Large intestine (tissue), 12 donors: ENCODE measurements around the gene CEP70. TPM values are rescaled to one million over a fixed set of nuclear protein-coding genes. Genes with fewer than 3 reads are reported as not detected.

ENCODE experiments used
- DNase-seq, 2 donors: peaks; one replicate each; pipeline versions ENCODE4 v3.0.0 to v3.0.0-alpha.2; 2013
- H3K27ac ChIP-seq: one replicate; pipeline ENCODE4 v1.5.1; 2013; ENCODE audit warnings: low read length
- H3K27me3 ChIP-seq: 2 replicates; pipeline ENCODE4 v1.6.1; 2013; ENCODE audit warnings: low read length; ENCODE audit not compliant: control insufficient read depth, insufficient read depth
- H3K36me3 ChIP-seq: 2 replicates; pipeline ENCODE4 v1.6.1; 2013; ENCODE audit warnings: low read length; ENCODE audit not compliant: control insufficient read depth, insufficient read depth
- H3K4me1 ChIP-seq: one replicate; pipeline ENCODE4 v1.6.1; 2013; ENCODE audit warnings: low read length; ENCODE audit not compliant: control insufficient read depth, insufficient read depth
- H3K4me3 ChIP-seq: one replicate; pipeline ENCODE4 v1.5.1; 2013; ENCODE audit warnings: low read length
- H3K9me3 ChIP-seq: one replicate; pipeline ENCODE4 v1.6.1; 2013; ENCODE audit warnings: mild to moderate bottlenecking, low read depth, low read length, moderate library complexity; ENCODE audit not compliant: control insufficient read depth
- WGBS: methylation state at CpG from one replicate; pipeline ENCODE4 v1.1.5; 2013; ENCODE audit warnings: low lambda C conversion rate; ENCODE audit not compliant: insufficient coverage; 5-methylcytosine and 5-hydroxymethylcytosine counted together
- long read RNA-seq, 11 donors: transcript quantifications; one replicate each; lab custom pipeline, GENCODE V29; 2026
- polyA plus RNA-seq: library from polyadenylated mRNA; unstranded; fragments of 120-200 nt; gene quantifications from one replicate; pipeline ENCODE4 v1.2.1, GENCODE V29; 2013

Gene CEP70, protein sequence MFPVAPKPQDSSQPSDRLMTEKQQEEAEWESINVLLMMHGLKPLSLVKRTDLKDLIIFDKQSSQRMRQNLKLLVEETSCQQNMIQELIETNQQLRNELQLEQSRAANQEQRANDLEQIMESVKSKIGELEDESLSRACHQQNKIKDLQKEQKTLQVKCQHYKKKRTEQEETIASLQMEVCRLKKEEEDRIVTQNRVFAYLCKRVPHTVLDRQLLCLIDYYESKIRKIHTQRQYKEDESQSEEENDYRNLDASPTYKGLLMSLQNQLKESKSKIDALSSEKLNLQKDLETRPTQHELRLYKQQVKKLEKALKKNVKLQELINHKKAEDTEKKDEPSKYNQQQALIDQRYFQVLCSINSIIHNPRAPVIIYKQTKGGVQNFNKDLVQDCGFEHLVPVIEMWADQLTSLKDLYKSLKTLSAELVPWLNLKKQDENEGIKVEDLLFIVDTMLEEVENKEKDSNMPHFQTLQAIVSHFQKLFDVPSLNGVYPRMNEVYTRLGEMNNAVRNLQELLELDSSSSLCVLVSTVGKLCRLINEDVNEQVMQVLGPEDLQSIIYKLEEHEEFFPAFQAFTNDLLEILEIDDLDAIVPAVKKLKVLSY
- polyA plus RNA-seq, result 17.8 TPM
- long read RNA-seq, donor 1, result 0 reads
- long read RNA-seq, donor 2, partial matches to known transcripts, result 0 of 2 reads
- long read RNA-seq, donor 2, other reads (novel, unspliced or antisense), result 0 of 2 reads
- long read RNA-seq, donor 3, result 0 reads
- long read RNA-seq, donor 4, result 0 reads
- long read RNA-seq, donor 5, partial matches to known transcripts, result 0 of 1 reads
- long read RNA-seq, donor 5, other reads (novel, unspliced or antisense), result 0 of 1 reads
- long read RNA-seq, donor 6, partial matches to known transcripts, result 0 of 2 reads
- long read RNA-seq, donor 6, other reads (novel, unspliced or antisense), result 0 of 2 reads
- long read RNA-seq, donor 7, partial matches to known transcripts, result 0 of 1 reads
- long read RNA-seq, donor 7, other reads (novel, unspliced or antisense), result 0 of 1 reads
- long read RNA-seq, donor 8, partial matches to known transcripts, result 0 of 3 reads
- long read RNA-seq, donor 8, other reads (novel, unspliced or antisense), result 0 of 3 reads
- long read RNA-seq, donor 9, partial matches to known transcripts, result 0 of 1 reads
- long read RNA-seq, donor 9, other reads (novel, unspliced or antisense), result 0 of 1 reads
- long read RNA-seq, donor 10, partial matches to known transcripts, result 0 of 3 reads
- long read RNA-seq, donor 10, other reads (novel, unspliced or antisense), result 0 of 3 reads
- long read RNA-seq, donor 11, partial matches to known transcripts, result 0 of 2 reads
- long read RNA-seq, donor 11, other reads (novel, unspliced or antisense), result 0 of 2 reads

DNA sequence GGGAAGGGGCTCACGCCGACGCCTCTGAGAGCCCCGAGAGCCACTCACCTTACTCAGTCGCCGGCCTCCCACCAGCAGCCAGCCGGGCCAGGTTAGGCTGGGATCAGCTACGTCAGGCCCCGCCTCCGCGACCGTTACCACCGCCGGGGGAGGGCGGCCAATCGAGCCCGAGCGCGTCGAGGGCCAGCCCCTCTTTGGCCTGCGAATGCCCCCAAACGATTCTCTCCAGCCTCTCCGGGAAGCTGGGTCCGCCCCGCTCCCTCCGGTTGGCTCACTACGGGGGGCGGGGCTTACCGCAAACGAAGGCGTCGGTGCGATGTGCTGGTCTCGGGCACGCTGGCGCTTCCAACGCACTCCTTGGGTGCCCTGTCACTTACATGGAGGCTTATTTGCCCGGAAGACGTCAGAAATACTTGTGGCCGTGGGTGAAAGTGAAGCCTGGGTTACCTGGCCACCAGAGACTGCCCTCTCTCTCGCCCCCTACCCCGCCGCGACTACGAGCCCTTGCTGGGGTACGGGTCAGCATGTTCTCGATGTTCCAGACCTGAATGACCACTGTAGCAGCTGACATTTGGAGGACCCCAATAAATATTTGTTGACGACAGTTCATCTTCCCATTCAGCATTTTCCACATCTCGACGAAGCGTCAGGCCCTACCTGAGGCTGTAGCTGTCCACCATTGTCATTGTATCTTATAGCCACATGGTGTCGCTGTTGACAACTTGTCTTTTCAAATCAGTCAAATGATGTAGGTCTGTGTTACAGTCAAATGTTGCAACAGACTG, at the start of gene CEP70:
TSS of gene CEP70 (minus strand) at position 111 of the 785 bp plus-strand sequence. CDS start 21,333 bp downstream, outside the sequence.
- peak; percentile 95 for DNase-seq
- H3K4me1 ChIP-seq, result peaks cover 4% of the 10 kb centered on the region
- no peaks in the 10 kb centered on the region for H3K36me3 ChIP-seq
- no CpG with 5 or more reads among the region's 52 CpGs for WGBS
- H3K27me3 ChIP-seq, result no peaks in the 10 kb centered on the region
- H3K27ac ChIP-seq, result peak within 1 kb of the TSS; percentile 72
- no peaks in the 10 kb centered on the region for H3K9me3 ChIP-seq
- peak within 1 kb of the TSS; percentile 81 for H3K4me3 ChIP-seq

DNA sequence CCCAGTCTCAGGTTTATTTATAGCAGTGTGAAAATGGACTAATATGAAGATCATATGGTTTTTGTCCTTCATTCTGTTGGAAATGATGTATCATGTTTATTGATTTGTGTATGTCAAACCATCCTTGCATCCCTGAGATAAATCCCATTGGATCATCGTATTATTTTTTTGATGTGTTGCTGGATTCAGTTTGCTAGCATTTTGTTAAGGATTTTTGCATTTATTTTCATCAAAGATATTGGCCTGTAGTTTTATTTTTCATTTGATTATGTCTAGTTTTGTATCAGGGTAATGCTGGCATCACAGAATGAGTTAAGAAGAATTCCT, 48.8 kb upstream of the CEP70 start:
- Histone ChIP-seq H3K9me3 (peaks cover 12% of the 10 kb centered on the region), H3K4me3 (no peak overlapping the region), H3K27me3 (no peaks in the 10 kb centered on the region), H3K4me1 (no peaks in the 10 kb centered on the region), H3K36me3 (no peaks in the 10 kb centered on the region), H3K27ac (no peak overlapping the region)
- 100% methylated on average over 1 of the region's 1 CpG for WGBS
- DNase-seq, result no peak

DNA sequence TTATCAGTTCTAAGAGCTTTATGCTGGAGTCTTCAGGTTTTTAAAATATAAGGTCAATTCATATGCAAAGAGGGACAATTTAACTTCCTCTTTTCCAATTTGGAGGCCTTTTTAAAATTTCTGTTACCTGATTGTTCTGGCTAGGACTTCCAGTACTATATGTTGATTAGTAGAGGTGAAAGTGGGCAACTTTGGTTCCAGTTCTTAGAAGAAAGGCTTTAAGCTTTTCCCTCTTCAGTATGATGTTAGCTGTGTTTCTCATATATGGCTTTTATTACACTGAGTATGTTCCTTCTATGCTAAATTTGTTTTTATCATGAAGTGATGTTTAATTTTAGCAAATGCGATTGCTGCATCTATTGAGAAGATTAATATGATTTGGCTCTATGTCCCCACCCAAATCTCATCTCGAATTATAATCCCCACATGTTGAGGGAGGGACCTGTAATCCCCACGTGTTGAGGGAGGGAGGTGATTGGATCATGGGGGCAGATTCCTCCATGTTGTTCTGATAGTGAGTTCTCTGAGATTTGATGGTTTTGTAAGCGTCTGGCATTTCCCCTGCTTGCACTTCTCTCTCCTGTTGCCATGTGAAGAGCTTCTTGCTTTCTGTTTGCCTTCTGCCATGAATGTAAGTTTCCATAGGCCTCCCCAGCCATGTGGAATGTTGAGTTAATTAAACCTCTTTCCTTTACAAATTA, 48.3 kb upstream of the CEP70 start:
- Histone ChIP-seq H3K4me1 (no peaks in the 10 kb centered on the region), H3K4me3 (no peak overlapping the region), H3K9me3 (peaks cover 12% of the 10 kb centered on the region), H3K27ac (no peak overlapping the region), H3K27me3 (no peaks in the 10 kb centered on the region), H3K36me3 (no peaks in the 10 kb centered on the region)
- WGBS, result 100% methylated on average over 1 of the region's 4 CpGs
- DNase-seq, result no peak

DNA sequence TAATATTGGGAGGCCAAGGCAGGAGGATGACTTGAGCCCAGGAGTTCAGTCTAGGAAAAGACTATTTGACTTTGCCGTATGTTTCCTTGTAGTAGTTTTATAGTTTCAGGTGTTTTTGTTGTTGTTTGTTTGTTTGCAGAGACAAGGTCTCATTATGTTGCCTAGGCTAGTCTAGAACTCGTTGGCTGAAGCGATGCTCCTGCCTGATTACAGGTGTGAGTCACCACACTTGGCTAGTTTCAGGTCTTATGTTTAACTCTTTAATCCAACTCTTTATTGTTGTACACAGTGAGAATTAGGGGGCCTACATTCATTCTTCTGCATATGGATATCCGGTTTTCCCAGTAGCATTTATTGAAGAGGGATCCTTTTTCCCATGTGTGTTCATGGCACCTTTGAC, 46.5 kb upstream of the CEP70 start:
- Histone ChIP-seq H3K27ac (no peak overlapping the region), H3K36me3 (no peaks in the 10 kb centered on the region), H3K9me3 (peaks cover 4% of the 10 kb centered on the region), H3K27me3 (no peaks in the 10 kb centered on the region), H3K4me1 (no peaks in the 10 kb centered on the region), H3K4me3 (no peak overlapping the region)
- no peak for DNase-seq
- WGBS, result 89% methylated on average over 3 of the region's 4 CpGs

DNA sequence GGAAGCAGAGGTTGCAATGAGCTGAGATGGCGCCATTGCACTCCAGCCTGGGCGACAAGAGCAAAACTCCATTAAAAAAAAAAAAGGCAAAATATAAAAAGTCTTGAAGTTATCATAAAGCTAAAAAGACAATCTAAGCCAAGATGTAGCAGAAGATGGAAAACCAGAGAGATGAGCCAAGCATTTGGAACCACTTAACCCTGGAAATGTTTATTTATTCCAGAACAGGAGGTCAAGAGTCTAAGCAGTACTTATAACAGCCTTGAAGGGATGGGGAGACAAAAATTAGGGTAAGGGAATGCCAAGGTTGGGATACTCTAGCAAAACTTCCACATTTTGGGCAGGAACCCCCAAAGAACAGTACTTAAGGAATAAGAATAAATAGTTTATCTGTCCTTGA, 44.6 kb upstream of the CEP70 start:
- no peak for DNase-seq
- Histone ChIP-seq H3K9me3 (no peaks in the 10 kb centered on the region), H3K4me1 (no peaks in the 10 kb centered on the region), H3K27ac (no peak overlapping the region), H3K4me3 (no peak overlapping the region), H3K27me3 (no peaks in the 10 kb centered on the region), H3K36me3 (peaks cover under 1% of the 10 kb centered on the region)
- WGBS, result no CpG with 5 or more reads among the region's 2 CpGs

DNA sequence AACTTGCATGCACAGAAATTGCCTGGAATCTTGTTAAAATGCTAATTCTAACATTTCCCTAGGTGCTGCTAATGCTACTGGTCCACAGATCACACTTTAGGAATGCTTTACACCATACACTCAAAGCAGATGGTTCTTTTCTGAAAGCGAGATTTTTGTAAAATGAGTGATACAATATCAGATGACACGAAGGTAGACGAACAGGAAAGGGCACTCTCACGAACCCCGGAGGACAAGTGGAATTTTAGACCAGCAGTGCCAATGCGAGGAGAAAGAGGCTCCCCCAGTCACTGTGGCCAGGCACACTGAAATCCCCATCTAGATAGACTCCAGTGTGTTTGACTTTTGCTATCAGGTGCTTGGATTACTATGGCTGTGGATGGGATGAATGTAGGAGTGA, 35.5 kb upstream of the CEP70 start:
- Histone ChIP-seq H3K4me3 (no peak overlapping the region), H3K36me3 (peaks cover 7% of the 10 kb centered on the region), H3K27ac (no peak overlapping the region), H3K27me3 (no peaks in the 10 kb centered on the region), H3K4me1 (no peaks in the 10 kb centered on the region), H3K9me3 (no peaks in the 10 kb centered on the region)
- no peak for DNase-seq
- no CpG with 5 or more reads among the region's 6 CpGs for WGBS

DNA sequence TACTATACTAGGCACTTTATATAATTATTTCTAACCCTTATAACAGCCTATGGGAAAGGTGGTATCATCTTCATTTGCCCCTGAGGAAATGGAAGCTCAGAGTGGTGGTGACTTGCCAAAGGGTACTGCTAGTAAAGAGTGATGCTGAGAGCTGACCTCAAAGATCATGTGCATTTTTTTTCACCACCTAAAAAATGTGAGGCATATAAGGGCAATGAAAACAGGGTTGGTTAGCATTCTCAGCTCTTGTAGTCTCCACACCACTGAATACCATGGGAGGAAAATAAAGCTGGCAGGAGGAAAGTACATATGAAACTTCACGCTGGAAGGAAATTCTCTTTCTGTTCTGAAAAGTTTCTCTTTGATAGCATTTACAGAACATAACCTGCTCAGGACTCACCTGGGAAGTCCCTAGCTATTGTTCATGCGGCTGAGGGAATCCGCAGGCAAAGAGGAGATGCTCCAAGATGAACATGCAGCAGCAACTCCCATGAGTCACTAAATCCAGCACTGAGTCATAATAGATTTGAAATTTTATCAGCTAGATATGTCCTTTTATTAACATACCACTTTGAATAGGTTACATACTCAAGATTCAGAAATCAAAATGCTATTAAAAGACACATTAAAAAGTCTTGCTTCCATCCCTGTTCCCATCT, 31.8 kb upstream of the CEP70 start:
- Histone ChIP-seq H3K4me1 (no peaks in the 10 kb centered on the region), H3K27ac (no peak overlapping the region)
- no CpG with 5 or more reads among the region's 3 CpGs for WGBS

DNA sequence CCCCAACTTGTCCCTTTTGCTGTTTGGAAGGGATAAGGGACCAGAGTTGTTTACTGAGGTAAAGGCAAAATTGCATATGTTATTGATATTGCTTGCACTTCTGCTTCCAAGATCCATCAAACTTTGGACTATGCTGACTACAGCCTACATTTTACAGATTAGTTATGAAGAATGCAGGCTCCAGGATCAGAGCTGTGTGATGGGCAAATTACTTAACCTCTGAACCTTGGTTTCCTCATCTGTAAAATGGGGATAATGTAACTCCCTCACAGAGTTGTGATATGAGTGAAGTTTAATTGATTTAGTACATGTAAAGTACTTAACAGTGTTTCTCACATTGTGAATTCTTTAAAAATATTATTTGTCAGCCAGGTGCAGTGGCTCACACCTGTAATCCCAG, 30.5 kb upstream of the CEP70 start:
- Histone ChIP-seq H3K27me3 (no peaks in the 10 kb centered on the region), H3K4me1 (no peaks in the 10 kb centered on the region), H3K36me3 (no peaks in the 10 kb centered on the region), H3K27ac (no peak overlapping the region), H3K4me3 (no peak overlapping the region), H3K9me3 (no peaks in the 10 kb centered on the region)
- DNase-seq, result no peak

More for the DNA sequence above, 31.8 kb upstream of the CEP70 start:
- Histone ChIP-seq H3K4me3 (no peak overlapping the region), H3K9me3 (no peaks in the 10 kb centered on the region), H3K27me3 (no peaks in the 10 kb centered on the region), H3K36me3 (peaks cover 2% of the 10 kb centered on the region)
- DNase-seq, result no peak

DNA sequence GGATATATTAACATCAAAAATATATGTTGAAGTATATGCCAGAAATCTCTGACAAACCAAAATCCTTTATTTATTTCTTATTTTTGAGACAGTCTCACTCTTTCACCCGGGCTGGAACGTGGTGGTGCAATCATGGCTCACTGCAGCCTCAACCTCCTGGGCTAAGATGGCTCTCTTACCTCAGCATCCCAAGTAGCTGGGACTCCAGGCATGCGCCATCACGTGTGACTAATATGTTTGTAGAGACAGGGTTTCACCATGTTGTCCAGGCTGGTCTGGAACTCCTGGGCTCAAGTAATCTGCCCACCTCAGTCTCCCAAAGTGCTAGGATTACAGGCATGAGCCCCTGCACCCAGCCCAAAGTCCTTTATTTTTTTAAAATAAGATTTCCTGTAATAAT, 26.4 kb upstream of the CEP70 start:
- H3K27me3 ChIP-seq, result no peaks in the 10 kb centered on the region
- no peak overlapping the region for H3K4me3 ChIP-seq
- no peak overlapping the region for H3K27ac ChIP-seq
- no peaks in the 10 kb centered on the region for H3K4me1 ChIP-seq
- H3K9me3 ChIP-seq, result no peaks in the 10 kb centered on the region
- H3K36me3 ChIP-seq, result no peaks in the 10 kb centered on the region
- WGBS, result no CpG with 5 or more reads among the region's 4 CpGs
- DNase-seq, result no peak
